Uterus (tissue), 2 donors: Measurements from ENCODE around the gene UVSSA.

Experiments used
- CTCF ChIP-seq, 4 experiments: fragments of 200-600 bp in 2 of 4; fragments of 450-650 bp in 2 of 4; sonication (generic) in 2 of 4; IDR thresholded peaks; one replicate each; pipeline ENCODE4 v1.5.1; 2016 to 2019; ENCODE audit warnings: antibody characterized with exemption in 4 of 4, mild to moderate bottlenecking in 2 of 4, moderate library complexity in 1 of 4
- POLR2A ChIP-seq, 2 donors: fragments of 450-650 bp; IDR thresholded peaks; one replicate each; pipeline ENCODE4 v1.6.1; 2016; ENCODE audit warnings: antibody characterized with exemption in 2 of 2, mild to moderate bottlenecking in 1 of 2, moderate library complexity in 1 of 2

GRCh38 chr4:1402516-1403091 lies 55.6 kb downstream of the UVSSA start:
- TF ChIP-seq CTCF (IDR thresholded peaks at IDR 0.05): no peak
- TF ChIP-seq POLR2A (IDR thresholded peaks at IDR 0.05): no peak
